Neuron (in vitro differentiated cells): ENCODE measurements around the gene SH3RF1.

Experiments
- H2AFZ ChIP-seq: one replicate; pipeline ENCODE4 v1.6.1; 2013; ENCODE audit warnings: low read depth, mild to moderate bottlenecking, inconsistent platforms, low read length, moderate library complexity
- H3K27me3 ChIP-seq: one replicate; pipeline ENCODE4 v1.6.1; 2013; ENCODE audit warnings: low read length; ENCODE audit not compliant: insufficient read depth
- H3K36me3 ChIP-seq: one replicate; pipeline ENCODE4 v1.6.1; 2013; ENCODE audit warnings: low read length; ENCODE audit not compliant: insufficient read depth
- H3K4me1 ChIP-seq: one replicate; pipeline ENCODE4 v1.6.1; 2013; ENCODE audit warnings: low read length; ENCODE audit not compliant: insufficient read depth
- H3K4me3 ChIP-seq: 2 replicates; pipeline ENCODE4 v1.5.1; 2013; ENCODE audit warnings: mild to moderate bottlenecking, low read length, moderate library complexity
- H3K9me3 ChIP-seq: one replicate; pipeline ENCODE4 v1.6.1; 2013; ENCODE audit warnings: low read length

SH3RF1 gene

DNA sequence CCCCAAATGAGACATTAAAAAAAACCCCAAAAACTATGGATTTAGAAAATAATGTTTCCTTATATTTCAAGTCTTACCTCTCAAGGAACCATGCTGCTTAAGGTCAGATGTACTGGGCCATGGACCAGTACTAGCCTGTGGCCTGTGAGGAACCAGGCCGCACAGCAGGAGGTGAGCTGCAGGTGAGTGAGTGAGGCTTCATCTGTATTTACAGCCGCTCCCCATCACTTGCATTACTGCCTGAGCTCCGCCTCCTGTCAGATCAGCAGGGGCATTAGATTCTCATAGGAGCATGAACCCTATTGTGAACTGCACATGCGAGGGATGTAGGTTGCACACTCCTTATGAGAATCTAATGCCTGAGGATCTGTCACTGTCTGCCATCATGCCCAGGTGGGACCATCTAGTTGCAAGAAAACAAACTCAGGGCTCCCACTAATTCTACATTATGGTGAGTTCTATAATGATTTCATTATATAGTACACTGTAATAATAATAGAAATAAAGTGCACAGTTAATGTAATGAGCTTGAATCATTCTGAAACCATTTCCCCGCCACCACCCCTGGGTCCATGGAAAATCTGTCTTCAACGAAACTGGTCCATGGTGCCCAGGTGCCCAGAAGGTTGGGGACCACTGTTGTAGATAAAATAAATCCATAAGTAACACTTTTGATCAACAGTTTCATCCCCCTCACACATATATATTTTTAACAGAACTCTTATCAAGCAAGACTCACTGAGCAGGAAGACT lies 155.4 kb downstream of the SH3RF1 start:
- H3K36me3 ChIP-seq, result peaks cover 45% of the 10 kb centered on the region

DNA sequence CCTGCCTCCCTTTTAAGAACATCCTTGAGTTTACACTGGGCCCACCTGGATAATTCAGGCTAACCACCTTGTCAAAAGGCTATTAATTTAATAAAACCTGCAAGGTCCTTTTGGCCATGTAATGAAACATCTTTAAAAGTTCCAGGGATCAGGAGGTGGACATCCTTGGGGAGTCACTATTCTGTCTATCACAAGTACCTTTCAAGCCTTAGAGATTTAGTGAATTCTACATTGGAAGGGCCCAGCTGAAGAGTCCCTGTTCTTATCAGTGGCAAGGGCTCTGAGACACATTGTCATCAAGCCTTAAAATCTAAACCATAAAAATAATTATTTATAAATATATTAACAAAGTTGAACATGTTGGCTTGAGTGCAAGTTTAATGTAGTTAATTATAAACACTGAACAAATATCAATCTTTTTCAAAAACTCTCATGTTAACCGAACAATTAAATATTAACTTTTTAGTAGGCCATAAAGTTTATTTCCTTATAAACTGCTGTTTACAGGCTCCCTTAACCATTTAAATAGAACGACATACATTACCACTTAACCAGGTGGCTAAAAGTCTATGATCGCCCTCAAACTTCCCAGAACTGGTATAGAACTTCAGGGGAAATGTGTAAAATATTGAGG lies 156.3 kb downstream of the SH3RF1 start:
- peaks cover 45% of the 10 kb centered on the region for H3K36me3 ChIP-seq
- H3K4me3 ChIP-seq, result no peak overlapping the region
- peaks cover 2% of the 10 kb centered on the region for H3K9me3 ChIP-seq
- H3K4me1 ChIP-seq, result no peaks in the 10 kb centered on the region
- H3K27me3 ChIP-seq, result no peaks in the 10 kb centered on the region
- H2AFZ ChIP-seq, result no peak overlapping the region

More for the DNA sequence above, 155.4 kb downstream of the SH3RF1 start:
- no peaks in the 10 kb centered on the region for H3K4me1 ChIP-seq
- no peak overlapping the region for H2AFZ ChIP-seq
- H3K4me3 ChIP-seq, result no peak overlapping the region
- no peaks in the 10 kb centered on the region for H3K27me3 ChIP-seq
- peaks cover 2% of the 10 kb centered on the region for H3K9me3 ChIP-seq

DNA sequence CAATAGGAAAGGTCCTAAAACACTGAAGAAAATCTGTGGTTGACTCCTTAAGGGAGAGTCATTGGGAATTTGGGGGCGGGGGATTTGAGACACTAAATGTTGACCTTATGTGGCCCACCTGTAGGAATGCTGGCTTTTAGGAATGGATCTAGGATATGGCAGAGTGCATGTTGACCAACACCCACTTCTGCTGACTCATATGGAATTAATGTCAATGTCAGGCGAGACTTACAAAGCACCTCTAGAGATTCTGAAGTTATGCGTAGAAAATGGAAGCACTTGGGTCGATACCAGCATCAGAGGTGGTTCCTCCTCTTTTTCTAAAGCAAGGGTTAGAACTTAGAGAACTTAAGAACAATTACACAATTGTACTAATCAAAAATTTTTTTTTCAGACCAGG lies 160.1 kb downstream of the SH3RF1 start:
- H2AFZ ChIP-seq, result no peak overlapping the region
- peaks cover 2% of the 10 kb centered on the region for H3K9me3 ChIP-seq
- H3K36me3 ChIP-seq, result peaks cover 37% of the 10 kb centered on the region
- no peaks in the 10 kb centered on the region for H3K4me1 ChIP-seq
- H3K27me3 ChIP-seq, result no peaks in the 10 kb centered on the region
- no peak overlapping the region for H3K4me3 ChIP-seq

DNA sequence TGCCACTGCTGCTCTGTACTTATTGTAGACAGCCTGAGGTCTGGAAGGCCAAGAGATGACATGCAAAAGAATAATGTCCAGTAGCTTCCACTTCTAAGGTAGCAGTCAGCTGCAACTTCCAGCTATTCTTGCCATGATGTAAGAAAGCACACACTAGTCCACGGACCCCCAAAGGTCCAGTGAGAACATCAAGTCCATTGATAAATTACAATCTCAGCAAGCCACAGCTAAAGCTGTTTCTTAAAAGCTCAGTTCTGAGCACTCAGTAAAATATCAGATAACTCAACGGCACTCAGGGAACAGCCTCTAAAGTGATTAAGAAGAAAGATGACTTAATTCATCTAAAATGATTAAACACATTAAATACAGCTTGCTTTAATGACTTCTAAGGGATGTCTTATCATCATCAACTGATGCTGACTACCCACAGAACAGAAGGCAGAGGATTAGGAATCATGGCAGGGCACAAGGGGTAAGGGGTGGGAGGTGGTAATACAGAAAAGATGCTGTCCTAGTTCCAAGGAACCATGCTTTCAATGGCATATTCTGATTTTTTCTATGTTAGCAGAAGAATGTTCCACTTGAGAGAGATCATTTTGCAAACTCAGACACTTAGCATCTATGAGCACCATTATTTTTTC lies 161.6 kb downstream of the SH3RF1 start:
- H3K4me3 ChIP-seq, result no peak overlapping the region
- peaks cover 30% of the 10 kb centered on the region for H3K36me3 ChIP-seq
- H3K27me3 ChIP-seq, result no peaks in the 10 kb centered on the region
- no peaks in the 10 kb centered on the region for H3K9me3 ChIP-seq
- H2AFZ ChIP-seq, result no peak overlapping the region
- H3K4me1 ChIP-seq, result peaks cover 2% of the 10 kb centered on the region

DNA sequence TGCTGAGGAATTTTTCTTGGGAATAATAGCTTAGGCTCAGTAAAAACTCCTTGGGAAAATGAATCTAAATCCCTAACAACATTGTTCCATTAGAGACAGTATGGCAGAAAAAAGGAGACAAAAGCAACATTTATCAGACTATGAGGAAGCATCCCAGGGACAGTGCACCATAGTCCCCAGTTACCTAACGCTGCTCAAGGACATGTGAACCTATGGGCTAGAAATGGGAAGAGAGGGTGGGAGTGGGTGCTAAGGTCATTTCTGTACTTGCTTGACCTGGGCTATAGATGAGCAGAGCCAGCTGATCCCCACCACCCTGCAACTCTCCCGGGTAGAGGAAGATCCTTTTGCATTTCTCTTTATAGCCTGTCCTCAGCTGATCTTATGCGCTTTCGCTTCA lies 162.5 kb downstream of the SH3RF1 start:
- peaks cover 26% of the 10 kb centered on the region for H3K36me3 ChIP-seq
- H3K4me3 ChIP-seq, result no peak overlapping the region
- H3K9me3 ChIP-seq, result no peaks in the 10 kb centered on the region
- no peaks in the 10 kb centered on the region for H3K27me3 ChIP-seq
- H2AFZ ChIP-seq, result no peak overlapping the region
- peaks cover 6% of the 10 kb centered on the region for H3K4me1 ChIP-seq

DNA sequence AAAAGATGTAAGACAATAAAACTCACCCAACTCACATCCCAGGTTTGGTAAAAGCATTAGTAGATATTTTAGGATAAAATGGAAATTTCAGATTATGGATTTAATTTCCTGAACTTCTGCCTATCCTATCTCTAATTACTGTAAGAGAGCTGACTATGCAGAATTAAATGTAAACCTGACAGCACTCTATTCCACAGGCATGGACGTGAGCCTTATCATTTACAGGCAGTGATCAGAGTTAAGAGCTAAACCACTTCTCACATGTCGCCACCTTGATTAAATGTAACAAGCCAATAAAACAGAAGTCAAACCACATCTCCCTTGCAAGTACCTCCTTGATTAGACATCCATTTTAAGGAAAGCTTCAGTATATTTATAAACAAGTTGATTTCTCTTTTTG lies 163.2 kb downstream of the SH3RF1 start:
- Histone ChIP-seq H2AFZ (no peak overlapping the region), H3K4me3 (no peak overlapping the region), H3K27me3 (no peaks in the 10 kb centered on the region), H3K36me3 (peaks cover 26% of the 10 kb centered on the region), H3K9me3 (no peaks in the 10 kb centered on the region), H3K4me1 (peaks cover 9% of the 10 kb centered on the region)

DNA sequence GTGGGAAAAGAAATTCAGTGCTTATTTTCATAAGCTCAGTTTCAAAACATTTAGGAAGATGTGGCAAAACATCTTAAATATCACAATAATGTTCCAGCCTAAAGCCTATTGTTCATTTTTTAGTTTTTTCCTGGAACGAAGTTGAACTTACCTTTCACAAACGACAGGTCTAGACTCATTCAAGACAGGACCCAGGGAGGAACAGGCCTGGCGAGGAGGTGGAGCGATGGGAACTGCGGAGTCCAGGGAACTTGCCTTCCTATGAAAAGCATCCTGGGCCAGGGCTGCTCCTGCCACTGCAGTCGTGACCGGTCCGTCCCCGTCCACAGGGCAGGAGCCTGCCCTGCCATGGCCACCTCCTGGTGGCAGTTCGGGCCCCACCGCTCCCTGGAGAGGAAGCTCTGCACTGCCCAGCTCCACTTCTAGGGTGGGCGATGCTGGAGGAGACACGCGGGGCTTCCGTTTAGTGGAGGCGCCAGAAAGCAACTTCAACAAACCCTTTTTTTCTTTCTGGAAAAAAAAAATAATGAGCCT lies 164.0 kb downstream of the SH3RF1 start:
- peaks cover 9% of the 10 kb centered on the region for H3K4me1 ChIP-seq
- H3K27me3 ChIP-seq, result no peaks in the 10 kb centered on the region
- H3K9me3 ChIP-seq, result no peaks in the 10 kb centered on the region
- peaks cover 26% of the 10 kb centered on the region for H3K36me3 ChIP-seq
- H3K4me3 ChIP-seq, result no peak overlapping the region
- H2AFZ ChIP-seq, result no peak overlapping the region

DNA sequence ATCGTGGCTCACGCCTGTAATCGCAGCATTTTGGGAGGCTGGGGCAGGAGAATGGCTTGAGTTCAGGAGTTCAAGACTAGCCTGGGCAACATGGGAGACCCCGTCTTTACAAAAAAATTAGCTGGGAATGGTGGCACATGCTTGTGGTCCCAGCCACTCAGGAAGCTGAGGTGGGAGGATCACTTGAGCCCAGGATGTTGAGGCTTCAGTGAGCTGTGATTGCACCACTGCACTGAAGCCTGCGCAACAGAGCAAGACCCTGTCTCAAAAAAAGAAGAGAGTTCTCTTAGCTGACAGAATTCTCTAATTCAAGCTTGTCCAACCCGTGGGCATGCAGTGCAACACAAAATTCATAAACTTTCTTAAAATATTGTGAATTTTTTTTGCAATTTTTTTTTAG lies 165.1 kb downstream of the SH3RF1 start:
- no peak overlapping the region for H3K4me3 ChIP-seq
- no peak overlapping the region for H2AFZ ChIP-seq
- H3K27me3 ChIP-seq, result no peaks in the 10 kb centered on the region
- H3K4me1 ChIP-seq, result peaks cover 9% of the 10 kb centered on the region
- peaks cover 24% of the 10 kb centered on the region for H3K36me3 ChIP-seq
- no peaks in the 10 kb centered on the region for H3K9me3 ChIP-seq

DNA sequence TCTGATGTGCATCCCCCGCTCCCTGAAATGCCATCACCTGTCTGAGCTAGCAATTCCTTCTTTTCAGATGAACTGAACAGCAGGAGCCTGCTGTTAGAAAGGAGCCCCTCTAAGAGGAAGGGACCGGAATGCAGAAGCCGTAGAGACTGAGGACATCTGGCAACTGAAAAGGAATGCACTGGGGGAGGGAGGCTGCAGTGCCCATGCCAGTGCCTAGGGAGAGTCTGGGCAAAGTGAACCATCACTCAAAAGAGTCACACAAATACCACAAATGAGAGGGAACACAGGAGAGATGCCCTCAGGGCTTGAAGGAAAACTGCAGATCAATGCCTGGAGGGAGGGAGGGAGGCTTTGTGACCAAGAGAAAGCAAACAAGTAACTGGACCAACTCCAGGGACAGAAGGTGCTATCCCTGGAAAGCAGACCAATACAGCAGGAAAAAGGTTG lies 166.8 kb downstream of the SH3RF1 start:
- Histone ChIP-seq H2AFZ (no peak overlapping the region), H3K9me3 (no peaks in the 10 kb centered on the region), H3K36me3 (peaks cover 24% of the 10 kb centered on the region), H3K4me3 (no peak overlapping the region), H3K27me3 (no peaks in the 10 kb centered on the region), H3K4me1 (peaks cover 9% of the 10 kb centered on the region)

DNA sequence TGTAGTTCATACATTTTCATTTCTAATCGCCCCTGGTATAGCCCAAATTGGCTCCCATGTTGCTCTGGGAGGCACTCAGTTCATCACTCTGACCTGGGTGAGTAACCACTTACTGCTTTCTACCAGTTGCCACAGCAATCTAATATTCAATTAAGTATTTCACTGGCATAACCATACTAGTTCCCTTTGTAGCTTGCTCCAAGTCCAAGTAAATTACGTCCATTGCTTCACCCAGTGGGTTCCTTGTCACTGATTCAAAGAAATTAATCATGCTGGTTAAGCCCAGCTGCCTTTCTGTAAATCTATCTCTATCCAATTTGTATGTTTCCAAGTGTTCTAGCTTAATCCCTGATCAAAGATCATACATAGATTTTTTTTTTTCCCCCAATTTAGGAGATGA lies 168.7 kb downstream of the SH3RF1 start:
- peaks cover 37% of the 10 kb centered on the region for H3K36me3 ChIP-seq
- H3K4me1 ChIP-seq, result peaks cover 9% of the 10 kb centered on the region
- H3K4me3 ChIP-seq, result no peak overlapping the region
- no peaks in the 10 kb centered on the region for H3K27me3 ChIP-seq
- no peak overlapping the region for H2AFZ ChIP-seq
- peaks cover 2% of the 10 kb centered on the region for H3K9me3 ChIP-seq

DNA sequence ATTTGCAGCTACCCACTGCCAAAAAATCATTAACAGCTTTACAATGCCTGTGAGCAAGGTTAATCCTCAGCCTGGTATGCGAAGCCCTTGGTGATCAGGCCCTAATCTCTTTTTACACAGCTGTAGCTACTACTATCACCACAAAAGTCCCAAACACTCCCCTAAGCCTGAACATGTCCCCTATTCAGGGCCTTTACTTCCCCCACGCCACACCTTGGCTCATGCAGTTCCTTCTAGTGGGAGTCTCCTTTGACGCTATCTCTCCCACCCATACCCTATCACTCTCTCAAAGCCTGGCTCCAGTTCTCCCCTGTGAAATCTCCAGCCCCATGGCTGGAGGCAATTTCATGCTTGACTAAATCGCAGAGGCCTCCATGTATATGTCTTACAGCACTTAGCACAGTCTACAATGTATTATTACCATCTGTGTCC lies 170.1 kb downstream of the SH3RF1 start:
- Histone ChIP-seq H3K4me1 (peaks cover 9% of the 10 kb centered on the region), H3K36me3 (peaks cover 36% of the 10 kb centered on the region), H3K4me3 (no peak overlapping the region)

DNA sequence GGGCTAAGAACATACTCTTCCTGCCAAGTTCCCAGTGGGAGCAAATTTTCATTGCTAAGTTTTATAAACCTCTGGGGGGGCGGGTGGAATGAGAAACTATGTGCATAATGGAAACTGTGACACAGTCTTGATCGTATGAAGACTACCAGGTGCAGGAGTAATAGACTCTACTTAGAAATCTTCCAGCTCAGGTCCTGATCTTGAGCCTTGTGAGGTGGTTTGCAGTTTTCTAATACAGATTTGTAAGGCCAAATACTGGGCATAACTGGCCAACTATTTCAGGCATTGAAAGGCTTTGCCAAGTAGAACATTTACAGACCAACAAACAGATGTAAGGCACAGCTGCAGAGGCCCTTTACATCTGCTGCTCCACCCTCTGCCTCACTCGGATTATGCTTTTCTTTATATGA lies 171.0 kb downstream of the SH3RF1 start:
- peaks cover 9% of the 10 kb centered on the region for H3K4me1 ChIP-seq
- no peaks in the 10 kb centered on the region for H3K27me3 ChIP-seq
- H3K4me3 ChIP-seq, result no peak overlapping the region
- peaks cover 39% of the 10 kb centered on the region for H3K36me3 ChIP-seq
- no peak overlapping the region for H2AFZ ChIP-seq
- peaks cover 2% of the 10 kb centered on the region for H3K9me3 ChIP-seq

More for the DNA sequence above, 170.1 kb downstream of the SH3RF1 start:
- Histone ChIP-seq H3K27me3 (no peaks in the 10 kb centered on the region), H2AFZ (no peak overlapping the region), H3K9me3 (peaks cover 2% of the 10 kb centered on the region)
